ENCODE results near the gene TBC1D20. TPM values are rescaled to one million over a fixed set of nuclear protein-coding genes. Genes with fewer than 3 reads are reported as not detected.

TBC1D20 gene
- total RNA-seq, 1 donor from 2014 or later = 31.8 TPM

DNA sequence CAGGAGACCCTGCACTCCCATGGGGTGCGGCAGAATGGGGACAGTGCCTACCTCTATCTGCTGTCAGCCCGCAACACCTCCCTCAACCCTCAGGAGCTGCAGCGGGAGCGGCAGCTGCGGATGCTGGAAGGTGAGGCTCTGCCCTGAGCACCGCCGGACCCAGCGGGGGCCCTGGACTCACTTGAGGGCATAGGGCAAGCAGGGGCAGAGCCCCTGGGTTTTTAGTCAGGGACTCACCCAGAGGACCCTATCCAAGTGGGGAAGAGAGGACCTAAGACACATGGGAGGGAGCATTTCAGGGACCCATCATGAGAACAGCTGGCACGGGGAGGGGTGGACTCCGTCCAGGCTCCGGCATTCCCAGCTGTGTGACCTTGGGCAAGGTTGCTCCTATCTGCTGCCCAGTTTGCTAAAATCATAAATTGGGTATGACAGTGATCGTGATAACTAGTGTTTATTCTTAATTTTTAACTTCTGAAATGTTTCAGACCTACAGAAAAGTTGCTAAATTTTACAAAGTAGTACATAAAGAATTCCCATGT is 44.5 kb downstream of the TBC1D20 start:
- DNase-seq (ENCODE audit: extremely low spot score, unreplicated experiment) = no peak

DNA sequence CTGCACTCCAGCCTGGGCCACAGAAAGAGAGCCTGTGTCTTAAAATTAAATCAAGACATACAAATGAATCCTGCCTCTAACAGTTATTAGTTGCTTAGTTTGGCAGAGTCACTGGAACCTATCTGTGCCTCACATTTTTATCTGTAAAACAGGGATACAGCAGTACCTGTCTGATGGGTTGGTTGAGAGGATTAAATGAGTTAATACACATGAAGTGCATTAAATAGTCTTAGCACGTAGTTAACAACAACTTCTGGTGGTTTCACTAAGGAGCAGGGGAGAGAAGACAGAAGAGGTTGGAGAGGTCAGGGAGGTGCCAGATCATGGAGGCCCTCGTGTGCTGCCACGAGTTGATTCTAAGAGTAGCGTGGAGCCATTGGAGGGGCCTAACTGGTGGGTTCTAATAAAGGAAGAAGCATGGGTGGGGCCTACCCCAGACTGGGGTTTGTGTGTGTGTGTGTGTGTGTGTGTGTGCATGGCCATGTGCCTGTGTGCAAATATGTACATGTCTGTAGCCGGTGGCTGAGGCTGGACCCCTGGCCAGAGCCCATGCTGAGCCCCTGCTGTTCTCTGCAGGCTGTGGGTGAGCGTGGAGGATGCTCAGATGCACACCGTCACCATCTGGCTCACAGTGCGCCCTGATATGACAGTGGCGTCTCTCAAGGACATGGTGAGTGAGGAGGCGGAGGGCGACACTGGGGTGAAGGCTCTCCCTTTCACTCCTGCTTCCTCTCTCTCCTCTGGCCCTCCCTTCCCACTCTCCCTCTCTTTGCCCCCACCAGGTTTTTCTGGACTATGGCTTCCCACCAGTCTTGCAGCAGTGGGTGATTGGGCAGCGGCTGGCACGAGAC is 45.2 kb downstream of the TBC1D20 start:
- H3K4me1 Mint-ChIP-seq (ENCODE audit: unreplicated experiment) = peaks cover 4% of the 10 kb centered on the region
- TF ChIP-seq, protein P1, sequence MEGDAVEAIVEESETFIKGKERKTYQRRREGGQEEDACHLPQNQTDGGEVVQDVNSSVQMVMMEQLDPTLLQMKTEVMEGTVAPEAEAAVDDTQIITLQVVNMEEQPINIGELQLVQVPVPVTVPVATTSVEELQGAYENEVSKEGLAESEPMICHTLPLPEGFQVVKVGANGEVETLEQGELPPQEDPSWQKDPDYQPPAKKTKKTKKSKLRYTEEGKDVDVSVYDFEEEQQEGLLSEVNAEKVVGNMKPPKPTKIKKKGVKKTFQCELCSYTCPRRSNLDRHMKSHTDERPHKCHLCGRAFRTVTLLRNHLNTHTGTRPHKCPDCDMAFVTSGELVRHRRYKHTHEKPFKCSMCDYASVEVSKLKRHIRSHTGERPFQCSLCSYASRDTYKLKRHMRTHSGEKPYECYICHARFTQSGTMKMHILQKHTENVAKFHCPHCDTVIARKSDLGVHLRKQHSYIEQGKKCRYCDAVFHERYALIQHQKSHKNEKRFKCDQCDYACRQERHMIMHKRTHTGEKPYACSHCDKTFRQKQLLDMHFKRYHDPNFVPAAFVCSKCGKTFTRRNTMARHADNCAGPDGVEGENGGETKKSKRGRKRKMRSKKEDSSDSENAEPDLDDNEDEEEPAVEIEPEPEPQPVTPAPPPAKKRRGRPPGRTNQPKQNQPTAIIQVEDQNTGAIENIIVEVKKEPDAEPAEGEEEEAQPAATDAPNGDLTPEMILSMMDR (conservative IDR thresholded peaks at IDR 0.05) = no peak
- no peak overlapping the region for H3K4me3 Mint-ChIP-seq
- H3K9me3 Mint-ChIP-seq = peaks cover 3% of the 10 kb centered on the region
- H3K27ac Mint-ChIP-seq = no peak overlapping the region
- H3K36me3 Mint-ChIP-seq = peaks cover 31% of the 10 kb centered on the region
- no peaks in the 10 kb centered on the region for H3K27me3 Mint-ChIP-seq
- no peak for DNase-seq (ENCODE audit: extremely low spot score, unreplicated experiment)

More for the DNA sequence above, 44.5 kb downstream of the TBC1D20 start:
- Mint-ChIP-seq H3K4me1 (ENCODE audit: unreplicated experiment) (no peaks in the 10 kb centered on the region), H3K4me3 (no peak overlapping the region), H3K36me3 (peaks cover 28% of the 10 kb centered on the region), H3K27ac (no peak overlapping the region), H3K9me3 (no peaks in the 10 kb centered on the region), H3K27me3 (no peaks in the 10 kb centered on the region)
- TF ChIP-seq, protein P1 (conservative IDR thresholded peaks at IDR 0.05) = no peak

- H3K27ac Mint-ChIP-seq = no peak overlapping the region
- H3K4me3 Mint-ChIP-seq = no peak overlapping the region
- peaks cover 3% of the 10 kb centered on the region for H3K9me3 Mint-ChIP-seq
These were observed 46.5 kb downstream of the TBC1D20 start for GRCh38 chr20:415820-416322.

GRCh38 chr20:414161-414560 is 48.2 kb downstream of the TBC1D20 start:
- no peak for DNase-seq (ENCODE audit: extremely low spot score, unreplicated experiment)
- H3K4me1 Mint-ChIP-seq (ENCODE audit: unreplicated experiment) = peaks cover 17% of the 10 kb centered on the region
- TF ChIP-seq, protein P1 (conservative IDR thresholded peaks at IDR 0.05) = no peak
- H3K9me3 Mint-ChIP-seq = peaks cover 3% of the 10 kb centered on the region
- no peak overlapping the region for H3K27ac Mint-ChIP-seq
- no peaks in the 10 kb centered on the region for H3K27me3 Mint-ChIP-seq
- H3K36me3 Mint-ChIP-seq = peaks cover 46% of the 10 kb centered on the region
- H3K4me3 Mint-ChIP-seq = no peak overlapping the region

More at GRCh38 chr20:415820-416322, 46.5 kb downstream of the TBC1D20 start:
- H3K4me1 Mint-ChIP-seq (ENCODE audit: unreplicated experiment) = peaks cover 4% of the 10 kb centered on the region
- no peaks in the 10 kb centered on the region for H3K27me3 Mint-ChIP-seq
- DNase-seq (ENCODE audit: extremely low spot score, unreplicated experiment) = no peak
- TF ChIP-seq, protein P1 (conservative IDR thresholded peaks at IDR 0.05) = no peak
- H3K36me3 Mint-ChIP-seq = peaks cover 34% of the 10 kb centered on the region

DNA sequence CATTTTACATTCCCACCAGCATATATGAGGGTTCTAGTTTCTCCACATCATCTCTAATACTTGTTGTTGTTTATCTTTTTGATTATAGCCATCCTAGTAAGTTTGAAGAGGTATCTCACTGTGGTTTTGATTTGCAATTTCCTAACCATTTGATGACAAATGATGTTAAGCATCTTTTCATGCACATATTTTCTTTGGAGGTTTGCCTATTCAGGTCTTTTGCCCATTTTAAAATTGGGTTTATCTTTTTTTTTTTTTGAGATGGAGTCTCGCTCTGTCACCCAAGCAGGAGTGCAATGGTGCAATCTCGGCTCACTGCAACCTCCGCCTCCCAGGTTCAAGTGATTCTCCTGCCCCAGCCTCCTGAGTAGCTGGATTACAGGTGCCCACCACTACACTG is 50.3 kb downstream of the TBC1D20 start:
- no peak overlapping the region for H3K4me3 Mint-ChIP-seq
- DNase-seq (ENCODE audit: extremely low spot score, unreplicated experiment) = no peak
- TF ChIP-seq, protein P1 (conservative IDR thresholded peaks at IDR 0.05) = no peak
- peaks cover 24% of the 10 kb centered on the region for H3K4me1 Mint-ChIP-seq (ENCODE audit: unreplicated experiment)
- no peak overlapping the region for H3K27ac Mint-ChIP-seq
- no peaks in the 10 kb centered on the region for H3K27me3 Mint-ChIP-seq
- H3K9me3 Mint-ChIP-seq = peaks cover 3% of the 10 kb centered on the region
- peaks cover 42% of the 10 kb centered on the region for H3K36me3 Mint-ChIP-seq
